NCI-H1048 (cell line): ENCODE data around the gene CRX.
"Not testable (repeated sequence)": the region's sequence is repeated elsewhere in the genome, so short reads cannot be mapped to it uniquely, and the experiment has no call there.

Experiments used
- DNase-seq: peaks from one replicate; lab custom pipeline; 2025; lab: John Stamatoyannopoulos, UW

CRX gene

GRCh38 chr19:47859838-47860237, 38.1 kb downstream of the CRX start:
- DNase-seq, result not testable (repeated sequence)

- no peak for DNase-seq
These were observed 39.0 kb downstream of the CRX start for GRCh38 chr19:47860602-47861297.

DNA sequence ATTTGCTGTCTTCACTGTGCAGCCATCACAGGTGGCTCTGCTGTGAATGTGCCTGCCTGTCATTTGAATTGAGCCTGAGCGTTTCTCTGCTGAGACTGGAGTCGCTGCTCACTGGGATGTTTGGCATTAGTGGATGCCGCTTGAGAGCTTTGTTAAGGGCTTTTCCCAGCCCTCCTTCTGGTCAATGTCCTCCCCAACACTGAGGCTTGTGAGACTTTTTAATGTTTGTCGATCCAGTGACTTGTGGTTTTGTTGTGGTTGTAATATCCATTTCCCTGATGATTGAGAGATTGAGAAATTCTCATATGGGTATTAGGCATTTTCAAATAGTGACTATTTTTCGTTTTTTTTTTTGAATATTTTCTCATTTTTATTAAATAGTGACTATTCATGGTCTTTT, 39.9 kb downstream of the CRX start:
- DNase-seq, result no peak

DNA sequence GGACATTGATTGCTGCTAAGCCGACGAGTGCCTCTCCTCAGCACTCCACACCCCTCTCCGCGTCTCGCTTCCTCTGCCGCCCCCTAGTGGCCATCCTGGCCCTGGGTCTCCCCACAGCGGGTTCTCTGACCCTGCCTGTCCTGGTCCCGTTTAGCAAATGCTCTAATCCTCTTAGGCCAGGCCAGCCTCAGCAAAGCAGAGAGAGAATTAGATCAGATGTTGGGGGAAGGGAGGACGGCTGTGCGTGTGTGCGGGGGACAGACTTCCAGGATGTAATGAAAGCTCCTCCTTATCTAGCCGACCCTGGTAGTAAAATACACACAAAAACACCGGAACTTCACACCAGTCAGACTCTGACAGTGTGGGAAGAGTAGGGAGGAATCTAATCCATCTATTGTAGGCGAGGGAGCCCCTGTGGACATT, 41.8 kb downstream of the CRX start:
- DNase-seq, result peak; percentile 10

DNA sequence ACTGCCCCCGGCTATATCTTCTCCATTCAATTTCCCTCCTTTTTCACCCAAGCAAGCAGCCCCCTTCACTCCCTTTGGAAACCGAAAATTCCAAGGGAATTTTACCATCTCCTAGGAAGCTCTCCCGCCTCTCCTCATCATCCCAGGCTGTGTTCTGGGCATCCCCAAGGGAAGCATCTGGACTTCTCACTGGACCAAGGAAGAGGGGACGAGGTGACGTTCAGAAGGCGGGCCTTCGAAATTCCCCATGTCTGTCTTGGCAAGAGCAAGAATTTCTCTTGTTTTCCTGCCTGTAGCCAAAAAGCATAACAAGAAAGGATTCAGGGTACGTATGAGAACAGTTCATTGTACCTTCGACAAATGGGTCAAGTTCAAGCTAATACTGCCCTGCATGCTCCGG, 43.4 kb downstream of the CRX start:
- no peak for DNase-seq

GRCh38 chr19:47878906-47879305, 57.2 kb downstream of the CRX start:
- no peak for DNase-seq

DNA sequence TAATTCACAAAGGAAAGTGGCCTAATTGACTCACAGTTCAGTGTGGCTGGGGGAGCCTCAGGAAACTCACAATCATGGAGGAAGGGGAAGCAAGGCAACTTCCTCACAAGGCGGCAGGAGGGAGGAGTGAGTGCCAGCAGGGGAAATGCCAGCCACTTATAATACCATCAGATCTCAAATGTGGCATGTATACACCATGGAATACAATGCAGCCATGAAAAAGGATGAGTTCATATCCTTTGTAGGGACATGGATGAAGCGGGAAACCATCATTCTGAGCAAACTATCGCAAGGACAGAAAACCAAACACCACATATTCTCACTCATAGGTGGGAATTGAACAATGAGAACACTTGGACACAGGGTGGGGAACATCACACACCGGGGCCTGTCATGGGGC, 57.6 kb downstream of the CRX start:
- not testable (repeated sequence) for DNase-seq

GRCh38 chr19:47881757-47882156, 60.0 kb downstream of the CRX start:
- no peak for DNase-seq

GRCh38 chr19:47882890-47883289, 61.2 kb downstream of the CRX start:
- no peak for DNase-seq

- no peak for DNase-seq
These were observed 63.3 kb downstream of the CRX start for GRCh38 chr19:47885067-47885463.

DNA sequence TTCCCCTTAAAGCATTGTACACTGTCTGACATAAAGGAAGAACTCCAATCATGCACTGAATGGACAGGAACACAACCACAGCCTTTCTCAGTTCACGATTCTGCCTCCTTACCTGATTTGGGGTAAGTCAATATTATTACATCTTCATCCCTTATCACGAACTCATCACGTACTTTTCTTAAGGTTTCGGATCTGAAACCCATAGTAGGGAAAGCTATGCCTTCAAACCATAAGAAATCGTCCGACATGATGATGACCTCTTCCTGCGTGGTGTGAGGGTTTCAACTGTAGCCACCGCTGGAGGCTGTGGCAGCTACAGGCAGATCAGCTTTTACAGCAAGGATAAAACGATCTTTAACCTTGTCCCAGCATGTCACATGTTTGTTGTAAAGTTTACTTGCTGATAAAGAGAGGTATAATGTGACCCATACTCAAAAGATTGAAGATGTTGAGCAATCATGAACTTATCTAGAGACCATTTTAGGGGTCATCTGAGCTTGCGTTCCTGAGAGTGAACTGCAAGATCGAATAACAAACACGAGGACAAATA, 64.3 kb downstream of the CRX start, which contains the start of gene SULT2A1:
Gene SULT2A1, minus strand, starts transcription at position 306 of the 550 bp plus-strand sequence. Its CDS starts 58 bp downstream, at position 248.
- DNase-seq, result no peak

GRCh38 chr19:47890865-47891621, 69.3 kb downstream of the CRX start:
- DNase-seq, result no peak

GRCh38 chr19:47891622-47891922, 69.8 kb downstream of the CRX start:
- no peak for DNase-seq

DNA sequence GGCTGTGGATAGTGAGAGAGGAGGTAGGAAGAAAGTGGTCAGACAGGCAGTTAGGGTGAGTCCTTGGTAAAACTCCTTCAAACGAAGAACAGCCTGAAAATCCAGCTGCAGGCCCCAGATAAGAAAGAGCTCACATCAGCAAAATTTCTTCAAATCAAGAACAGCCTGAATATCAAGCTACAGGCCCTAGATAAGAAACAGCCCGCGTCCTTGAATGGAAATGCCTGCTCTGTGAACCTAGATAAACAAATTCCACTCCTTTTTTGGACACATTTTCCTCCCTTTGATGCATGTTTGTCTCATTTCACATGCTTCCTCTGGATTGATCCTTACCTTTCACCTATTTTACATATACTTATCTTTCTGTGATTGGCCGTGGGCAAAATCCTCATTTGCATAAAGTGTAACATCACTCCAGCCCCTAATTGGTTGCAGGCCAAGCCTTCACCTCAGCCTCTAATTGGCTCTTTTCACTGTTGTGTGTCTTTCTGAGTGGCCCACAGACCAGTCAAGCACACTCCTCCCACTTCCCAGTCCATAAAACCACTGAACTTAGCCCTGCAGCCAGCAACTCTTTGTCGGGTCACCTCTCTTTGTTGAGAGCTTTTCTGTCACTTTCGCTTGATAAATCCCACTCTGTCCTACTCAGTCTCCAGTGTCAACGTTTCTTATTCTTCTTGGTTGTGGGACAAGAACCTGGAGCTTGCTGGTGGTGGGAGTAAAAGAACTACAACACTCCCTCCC, 70.4 kb downstream of the CRX start:
- no peak for DNase-seq
